Measurements from ENCODE around the gene DNAH6.
"Not testable (repeated sequence)": the region's sequence is repeated elsewhere in the genome, so short reads cannot be mapped to it uniquely, and the experiment has no call there.

The DNAH6 gene

GRCh38 chr2:84511024-84511423 lies 5.3 kb upstream of the DNAH6 start:
- DNase-seq (ENCODE audit: low spot score) = not testable (repeated sequence)

- DNase-seq (ENCODE audit: low spot score) = no peak
These were observed 510 bp upstream of the DNAH6 start for GRCh38 chr2:84515788-84516187.

GRCh38 chr2:84519332-84519957 lies 3.1 kb downstream of the DNAH6 start:
- DNase-seq (ENCODE audit: low spot score) = no peak

- no peak for DNase-seq (ENCODE audit: low spot score)
These were observed 10.3 kb downstream of the DNAH6 start for GRCh38 chr2:84526562-84526961.

- DNase-seq (ENCODE audit: low spot score) = no peak
These were observed 11.1 kb downstream of the DNAH6 start for GRCh38 chr2:84527137-84528129.

GRCh38 chr2:84532291-84532690 lies 16.0 kb downstream of the DNAH6 start:
- no peak for DNase-seq (ENCODE audit: low spot score)

GRCh38 chr2:84534225-84534624 lies 17.9 kb downstream of the DNAH6 start:
- DNase-seq (ENCODE audit: low spot score) = no peak

GRCh38 chr2:84537251-84537650 lies 21.0 kb downstream of the DNAH6 start:
- no peak for DNase-seq (ENCODE audit: low spot score)

- no peak for DNase-seq (ENCODE audit: low spot score)
These were observed 23.4 kb downstream of the DNAH6 start for GRCh38 chr2:84539729-84540128.

GRCh38 chr2:84545005-84545404 lies 28.7 kb downstream of the DNAH6 start:
- DNase-seq (ENCODE audit: low spot score) = no peak

- no peak for DNase-seq (ENCODE audit: low spot score)
These were observed 30.3 kb downstream of the DNAH6 start for GRCh38 chr2:84546551-84546950.

- no peak for DNase-seq (ENCODE audit: low spot score)
These were observed 32.0 kb downstream of the DNAH6 start for GRCh38 chr2:84548303-84548702.

- no peak for DNase-seq (ENCODE audit: low spot score)
These were observed 34.6 kb downstream of the DNAH6 start for GRCh38 chr2:84550916-84551315.

GRCh38 chr2:84551526-84551925 lies 35.2 kb downstream of the DNAH6 start:
- not testable (repeated sequence) for DNase-seq (ENCODE audit: low spot score)

GRCh38 chr2:84556190-84556589 lies 39.9 kb downstream of the DNAH6 start:
- DNase-seq (ENCODE audit: low spot score) = no peak

GRCh38 chr2:84559838-84560237 lies 43.5 kb downstream of the DNAH6 start:
- no peak for DNase-seq (ENCODE audit: low spot score)

GRCh38 chr2:84579661-84580060 lies 63.4 kb downstream of the DNAH6 start:
- DNase-seq (ENCODE audit: low spot score) = no peak

- DNase-seq (ENCODE audit: low spot score) = no peak
These were observed 87.6 kb downstream of the DNAH6 start for GRCh38 chr2:84603911-84604310.

- DNase-seq (ENCODE audit: low spot score) = no peak
These were observed 96.8 kb downstream of the DNAH6 start for GRCh38 chr2:84613082-84613481.

- no peak for DNase-seq (ENCODE audit: low spot score)
These were observed 103.6 kb downstream of the DNAH6 start for GRCh38 chr2:84619794-84620371.

GRCh38 chr2:84628486-84628885 lies 112.2 kb downstream of the DNAH6 start:
- no peak for DNase-seq (ENCODE audit: low spot score)

- no peak for DNase-seq (ENCODE audit: low spot score)
These were observed 113.3 kb downstream of the DNAH6 start for GRCh38 chr2:84629550-84629949.
